ENCODE measurements around the gene FOSB.

Gene FOSB

DNA sequence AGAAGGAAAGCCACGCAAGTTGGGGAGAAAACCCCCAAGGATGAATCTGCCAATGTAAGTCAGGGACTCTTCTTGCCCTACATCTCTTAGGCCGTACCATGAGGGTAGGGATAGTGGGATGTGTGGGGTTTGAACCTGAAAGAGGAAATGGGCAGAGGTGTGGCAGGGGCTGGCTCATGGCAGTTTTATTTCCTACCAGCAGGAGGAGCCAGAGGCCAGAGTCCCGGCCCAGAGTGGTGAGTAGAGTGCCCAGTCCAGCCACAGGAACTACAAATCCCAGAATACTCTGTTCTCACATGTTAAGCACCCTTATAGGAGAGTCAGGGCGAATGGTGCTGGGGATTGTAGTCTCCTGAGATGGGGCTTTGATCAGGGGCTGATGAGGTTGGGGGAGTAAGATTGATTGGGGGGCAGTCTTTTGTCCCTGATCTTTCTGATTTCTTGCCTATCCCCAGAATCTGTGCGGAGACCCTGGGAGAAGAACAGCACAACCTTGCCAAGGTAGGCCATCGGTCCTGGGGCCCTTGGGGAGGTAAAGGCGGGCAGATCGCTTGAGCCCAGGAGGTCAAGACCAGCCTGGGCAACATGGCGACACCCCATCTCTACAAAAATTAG, 56.0 kb downstream of the FOSB start:
- TF ChIP-seq, protein P1, sequence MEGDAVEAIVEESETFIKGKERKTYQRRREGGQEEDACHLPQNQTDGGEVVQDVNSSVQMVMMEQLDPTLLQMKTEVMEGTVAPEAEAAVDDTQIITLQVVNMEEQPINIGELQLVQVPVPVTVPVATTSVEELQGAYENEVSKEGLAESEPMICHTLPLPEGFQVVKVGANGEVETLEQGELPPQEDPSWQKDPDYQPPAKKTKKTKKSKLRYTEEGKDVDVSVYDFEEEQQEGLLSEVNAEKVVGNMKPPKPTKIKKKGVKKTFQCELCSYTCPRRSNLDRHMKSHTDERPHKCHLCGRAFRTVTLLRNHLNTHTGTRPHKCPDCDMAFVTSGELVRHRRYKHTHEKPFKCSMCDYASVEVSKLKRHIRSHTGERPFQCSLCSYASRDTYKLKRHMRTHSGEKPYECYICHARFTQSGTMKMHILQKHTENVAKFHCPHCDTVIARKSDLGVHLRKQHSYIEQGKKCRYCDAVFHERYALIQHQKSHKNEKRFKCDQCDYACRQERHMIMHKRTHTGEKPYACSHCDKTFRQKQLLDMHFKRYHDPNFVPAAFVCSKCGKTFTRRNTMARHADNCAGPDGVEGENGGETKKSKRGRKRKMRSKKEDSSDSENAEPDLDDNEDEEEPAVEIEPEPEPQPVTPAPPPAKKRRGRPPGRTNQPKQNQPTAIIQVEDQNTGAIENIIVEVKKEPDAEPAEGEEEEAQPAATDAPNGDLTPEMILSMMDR (IDR thresholded peaks at IDR 0.05; ENCODE audit: extremely low read depth, missing control alignments): peak; percentile 71
- peak; percentile 92 for DNase-seq (ENCODE audit: low spot score)

DNA sequence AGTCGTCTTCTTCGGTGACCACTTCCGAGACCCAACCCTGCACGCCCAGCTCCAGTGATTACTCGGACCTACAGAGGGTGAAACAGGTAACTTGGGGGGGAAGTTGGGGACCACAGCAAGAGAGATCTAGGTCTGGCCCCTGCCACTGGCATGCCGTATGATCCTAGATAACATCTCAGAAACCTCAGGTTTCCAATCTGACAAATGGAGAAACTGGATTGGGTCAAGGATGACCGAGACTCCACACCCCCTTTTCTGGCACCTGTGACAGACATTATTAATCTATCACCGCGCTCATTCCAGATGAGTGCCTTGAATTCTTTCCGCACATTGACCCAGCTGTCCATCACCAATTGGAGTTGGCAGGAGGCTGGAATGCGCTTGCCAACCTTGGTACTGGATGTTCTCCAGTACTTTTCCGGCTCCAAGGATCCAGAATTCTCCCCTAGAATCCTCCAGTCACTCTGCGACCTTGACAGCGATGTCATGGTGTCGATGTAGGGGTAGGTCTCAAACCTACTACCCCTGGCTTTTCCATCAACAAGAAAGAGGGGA, 56.9 kb downstream of the FOSB start:
- TF ChIP-seq, protein P1 (IDR thresholded peaks at IDR 0.05; ENCODE audit: extremely low read depth, missing control alignments): no peak

More for the DNA sequence above, 56.9 kb downstream of the FOSB start:
- no peak for DNase-seq (ENCODE audit: low spot score)
